ENCODE results near the gene STAC3. TPM values are rescaled to one million over a fixed set of nuclear protein-coding genes. Genes with fewer than 3 reads are reported as not detected.

The STAC3 gene
- total and polyA plus RNA-seq, 2 of the 13 experiments (the other 11 are each of a cell fraction or from before 2014, with no cell fraction given), result 0.18 to 0.22 TPM

DNA sequence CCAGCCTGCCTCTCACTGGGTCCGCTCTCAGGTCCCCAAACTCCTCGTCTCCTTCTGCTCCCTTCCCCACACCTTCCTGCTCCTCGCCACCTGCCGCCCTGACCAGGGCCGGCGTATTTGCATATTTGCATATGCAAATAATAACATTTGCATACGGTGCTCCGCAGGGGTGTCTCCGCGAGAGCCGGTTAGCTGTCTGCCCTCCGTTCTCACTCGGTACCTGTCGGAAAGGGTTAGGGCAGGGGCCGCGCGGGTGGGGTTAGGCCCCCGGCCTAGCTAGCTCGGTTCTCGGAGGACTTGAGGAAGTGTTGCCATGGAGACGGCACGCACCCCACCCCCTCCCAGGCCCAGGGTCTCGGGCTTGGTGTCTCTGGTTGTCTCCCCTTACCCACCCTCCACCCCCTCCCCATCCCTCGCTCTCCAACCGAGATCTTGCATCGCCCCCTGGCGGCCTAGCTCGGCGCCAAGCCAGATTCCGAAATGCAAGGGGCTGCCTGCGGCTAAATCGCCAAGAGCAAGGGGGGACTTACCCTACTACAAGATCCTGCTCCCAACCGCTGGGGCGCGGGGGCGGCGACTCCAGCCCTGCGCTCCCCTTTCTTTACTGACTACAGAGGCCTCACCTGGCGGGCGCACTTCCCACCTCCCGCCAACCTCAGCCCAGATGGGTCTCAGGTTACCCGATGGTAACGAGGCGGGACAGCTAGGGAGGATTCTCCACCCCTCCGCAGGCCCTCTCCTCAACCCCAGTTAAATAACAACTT, 8.1 kb downstream of the STAC3 start (continued):
- TF ChIP-seq, protein P1, sequence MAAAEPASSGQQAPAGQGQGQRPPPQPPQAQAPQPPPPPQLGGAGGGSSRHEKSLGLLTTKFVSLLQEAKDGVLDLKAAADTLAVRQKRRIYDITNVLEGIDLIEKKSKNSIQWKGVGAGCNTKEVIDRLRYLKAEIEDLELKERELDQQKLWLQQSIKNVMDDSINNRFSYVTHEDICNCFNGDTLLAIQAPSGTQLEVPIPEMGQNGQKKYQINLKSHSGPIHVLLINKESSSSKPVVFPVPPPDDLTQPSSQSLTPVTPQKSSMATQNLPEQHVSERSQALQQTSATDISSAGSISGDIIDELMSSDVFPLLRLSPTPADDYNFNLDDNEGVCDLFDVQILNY (CRISPR knock-in tag; conservative IDR thresholded peaks at IDR 0.05), result no peak
- TF ChIP-seq JUNB (CRISPR knock-in tag; IDR thresholded peaks at IDR 0.05; ENCODE audit: borderline replicate concordance), result no peak
- no peak for TF ChIP-seq GLMP (CRISPR knock-in tag; IDR thresholded peaks at IDR 0.05; ENCODE audit: borderline replicate concordance)
- TF ChIP-seq ZNF678 (CRISPR knock-in tag; IDR thresholded peaks at IDR 0.05), result no peak
- no peak for TF ChIP-seq ZNF230 (CRISPR knock-in tag; IDR thresholded peaks at IDR 0.05)
- TF ChIP-seq ZFP36 (IDR thresholded peaks at IDR 0.05; ENCODE audit: borderline replicate concordance, low read depth, low read length, partially characterized antibody), result no peak
- TF ChIP-seq NR1H2 (CRISPR knock-in tag; IDR thresholded peaks at IDR 0.05; ENCODE audit: borderline replicate concordance, low read depth), result no peak
- no peak for TF ChIP-seq ZIK1 (CRISPR knock-in tag; IDR thresholded peaks at IDR 0.05; ENCODE audit: borderline replicate concordance, low read depth)
- TF ChIP-seq ZNF12 (CRISPR knock-in tag; IDR thresholded peaks at IDR 0.05), result no peak
- no peak for TF ChIP-seq ZNF570 (CRISPR knock-in tag; IDR thresholded peaks at IDR 0.05; ENCODE audit: borderline replicate concordance)
- TF ChIP-seq ZKSCAN5 (CRISPR knock-in tag; IDR thresholded peaks at IDR 0.05), result no peak
- TF ChIP-seq, protein P2, sequence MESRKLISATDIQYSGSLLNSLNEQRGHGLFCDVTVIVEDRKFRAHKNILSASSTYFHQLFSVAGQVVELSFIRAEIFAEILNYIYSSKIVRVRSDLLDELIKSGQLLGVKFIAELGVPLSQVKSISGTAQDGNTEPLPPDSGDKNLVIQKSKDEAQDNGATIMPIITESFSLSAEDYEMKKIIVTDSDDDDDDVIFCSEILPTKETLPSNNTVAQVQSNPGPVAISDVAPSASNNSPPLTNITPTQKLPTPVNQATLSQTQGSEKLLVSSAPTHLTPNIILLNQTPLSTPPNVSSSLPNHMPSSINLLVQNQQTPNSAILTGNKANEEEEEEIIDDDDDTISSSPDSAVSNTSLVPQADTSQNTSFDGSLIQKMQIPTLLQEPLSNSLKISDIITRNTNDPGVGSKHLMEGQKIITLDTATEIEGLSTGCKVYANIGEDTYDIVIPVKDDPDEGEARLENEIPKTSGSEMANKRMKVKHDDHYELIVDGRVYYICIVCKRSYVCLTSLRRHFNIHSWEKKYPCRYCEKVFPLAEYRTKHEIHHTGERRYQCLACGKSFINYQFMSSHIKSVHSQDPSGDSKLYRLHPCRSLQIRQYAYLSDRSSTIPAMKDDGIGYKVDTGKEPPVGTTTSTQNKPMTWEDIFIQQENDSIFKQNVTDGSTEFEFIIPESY (CRISPR knock-in tag; IDR thresholded peaks at IDR 0.05), result 0 out of 2 replicates have a peak, but pooled peaks have one; percentile 4
- 0 out of 2 replicates have a peak, but pooled peaks have one; percentile 26 for TF ChIP-seq GATAD2A (CRISPR knock-in tag; IDR thresholded peaks at IDR 0.05)
- TF ChIP-seq, protein P3, sequence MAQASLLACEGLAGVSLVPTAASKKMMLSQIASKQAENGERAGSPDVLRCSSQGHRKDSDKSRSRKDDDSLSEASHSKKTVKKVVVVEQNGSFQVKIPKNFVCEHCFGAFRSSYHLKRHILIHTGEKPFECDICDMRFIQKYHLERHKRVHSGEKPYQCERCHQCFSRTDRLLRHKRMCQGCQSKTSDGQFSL (CRISPR knock-in tag; IDR thresholded peaks at IDR 0.05), result no peak
- no peak for TF ChIP-seq MTF1 (CRISPR knock-in tag; IDR thresholded peaks at IDR 0.05)
- TF ChIP-seq YEATS4 (CRISPR knock-in tag; IDR thresholded peaks at IDR 0.05; ENCODE audit: borderline replicate concordance), result peak; percentile 13; the same call in 1 of the 2 replicates
